ENCODE data around the gene OR51G1. TPM values are rescaled to one million over a fixed set of nuclear protein-coding genes. Genes with fewer than 3 reads are reported as not detected.

OR51G1 gene
- total RNA-seq, 2 donors from 2014 or later: not detected

DNA sequence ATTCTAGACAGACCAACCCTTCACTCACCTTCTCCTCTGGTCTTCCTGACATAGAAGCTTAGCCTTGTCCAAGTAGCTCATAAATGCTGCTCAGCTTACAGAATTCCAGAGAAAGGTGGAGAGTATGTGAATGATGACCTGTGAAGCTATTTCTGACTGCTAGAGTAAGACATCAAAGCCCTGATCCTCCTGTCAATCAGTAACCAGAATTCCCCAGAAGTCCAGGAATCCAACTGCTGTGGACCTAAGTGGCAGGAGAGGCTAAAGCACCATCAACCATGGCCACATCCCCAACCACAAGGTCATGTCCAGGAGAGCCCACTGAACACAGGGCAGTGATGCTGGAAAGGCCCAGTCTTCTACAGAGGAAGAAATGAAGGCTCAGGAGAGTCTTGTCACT is 7.6 kb downstream of the OR51G1 start:
- DNase-seq: no peak
- no peaks in the 10 kb centered on the region for H3K27me3 ChIP-seq
- no peak overlapping the region for H3K4me3 ChIP-seq
- no peak overlapping the region for H3K27ac ChIP-seq
- no peaks in the 10 kb centered on the region for H3K36me3 ChIP-seq
- H3K9me3 ChIP-seq: no peaks in the 10 kb centered on the region
- intact Hi-C loops (cut with DNase I): no loop called here
- no peaks in the 10 kb centered on the region for H3K4me1 ChIP-seq
- TF ChIP-seq, protein P1, sequence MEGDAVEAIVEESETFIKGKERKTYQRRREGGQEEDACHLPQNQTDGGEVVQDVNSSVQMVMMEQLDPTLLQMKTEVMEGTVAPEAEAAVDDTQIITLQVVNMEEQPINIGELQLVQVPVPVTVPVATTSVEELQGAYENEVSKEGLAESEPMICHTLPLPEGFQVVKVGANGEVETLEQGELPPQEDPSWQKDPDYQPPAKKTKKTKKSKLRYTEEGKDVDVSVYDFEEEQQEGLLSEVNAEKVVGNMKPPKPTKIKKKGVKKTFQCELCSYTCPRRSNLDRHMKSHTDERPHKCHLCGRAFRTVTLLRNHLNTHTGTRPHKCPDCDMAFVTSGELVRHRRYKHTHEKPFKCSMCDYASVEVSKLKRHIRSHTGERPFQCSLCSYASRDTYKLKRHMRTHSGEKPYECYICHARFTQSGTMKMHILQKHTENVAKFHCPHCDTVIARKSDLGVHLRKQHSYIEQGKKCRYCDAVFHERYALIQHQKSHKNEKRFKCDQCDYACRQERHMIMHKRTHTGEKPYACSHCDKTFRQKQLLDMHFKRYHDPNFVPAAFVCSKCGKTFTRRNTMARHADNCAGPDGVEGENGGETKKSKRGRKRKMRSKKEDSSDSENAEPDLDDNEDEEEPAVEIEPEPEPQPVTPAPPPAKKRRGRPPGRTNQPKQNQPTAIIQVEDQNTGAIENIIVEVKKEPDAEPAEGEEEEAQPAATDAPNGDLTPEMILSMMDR (IDR thresholded peaks at IDR 0.05): no peak
- no peak overlapping the region for H3K9ac ChIP-seq (ENCODE audit: low read depth in 2 of 2, low read length in 2 of 2)

DNA sequence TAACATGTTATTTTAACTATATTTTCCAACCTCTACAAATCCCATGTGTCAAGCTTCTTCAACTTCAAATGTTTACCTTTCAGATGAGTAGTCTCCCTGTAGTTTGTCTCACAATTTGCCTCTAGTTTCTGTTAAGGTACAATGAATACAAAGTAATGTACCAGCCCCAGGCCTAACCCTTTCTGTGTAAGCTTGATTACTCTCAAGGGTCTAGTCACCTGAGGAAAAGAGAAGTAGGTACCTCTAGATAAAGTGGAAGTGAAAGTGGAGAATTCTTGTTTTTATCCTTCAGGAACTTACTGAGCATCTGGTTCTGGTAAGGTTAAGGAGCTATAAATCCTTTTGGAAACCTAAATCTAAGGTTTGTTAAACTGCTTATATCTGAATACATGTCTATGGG is 20.7 kb downstream of the OR51G1 start, which contains the start of gene OR51A7:
TSS of gene OR51A7 (plus strand) at position 300 of the 400 bp plus-strand sequence. CDS start 3,587 bp downstream, outside the sequence.
- TF ChIP-seq, protein P1 (IDR thresholded peaks at IDR 0.05): no peak
- H3K27me3 ChIP-seq: no peaks in the 10 kb centered on the region
- intact Hi-C loops (cut with DNase I): no loop called here
- no peak within 1 kb of the TSS for H3K27ac ChIP-seq
- H3K9me3 ChIP-seq: no peaks in the 10 kb centered on the region
- DNase-seq: no peak
- H3K36me3 ChIP-seq: no peaks in the 10 kb centered on the region
- H3K9ac ChIP-seq (ENCODE audit: low read depth in 2 of 2, low read length in 2 of 2): no peak within 1 kb of the TSS
- no peak within 1 kb of the TSS for H3K4me3 ChIP-seq
- no peaks in the 10 kb centered on the region for H3K4me1 ChIP-seq

DNA sequence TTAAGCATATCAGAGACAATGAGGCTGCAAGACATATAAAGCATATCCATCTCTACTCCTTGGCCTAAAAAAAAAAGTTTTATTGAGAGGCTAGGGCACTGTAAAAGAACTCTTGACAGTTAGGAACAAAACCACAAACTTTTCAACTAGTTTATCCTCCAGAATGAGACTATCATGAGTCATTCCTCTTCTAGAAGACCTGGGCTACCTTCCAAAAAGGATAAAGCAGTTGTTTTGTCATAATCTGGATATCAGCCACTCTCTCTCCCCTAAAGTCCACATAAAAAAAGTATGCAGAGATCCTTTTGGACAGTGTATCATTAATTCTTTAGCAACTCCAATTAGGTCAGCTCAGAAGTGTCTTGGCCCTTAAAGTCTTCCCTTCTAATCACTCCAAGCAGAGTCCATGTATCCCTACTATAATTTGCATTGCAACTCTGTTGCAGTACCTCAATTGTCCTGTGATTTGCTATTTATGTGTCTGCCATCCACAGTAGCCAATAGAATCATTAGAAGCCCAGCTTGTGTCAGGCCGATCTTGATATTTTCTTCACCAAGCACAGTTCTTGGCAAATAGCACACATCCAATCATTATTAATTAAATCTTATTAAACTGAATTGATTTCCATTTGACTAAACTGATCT is 32.0 kb downstream of the OR51G1 start:
- no peak overlapping the region for H3K4me3 ChIP-seq
- no peaks in the 10 kb centered on the region for H3K9me3 ChIP-seq
- H3K4me1 ChIP-seq: no peaks in the 10 kb centered on the region
- TF ChIP-seq, protein P1 (IDR thresholded peaks at IDR 0.05): no peak
- H3K27me3 ChIP-seq: no peaks in the 10 kb centered on the region
- intact Hi-C loops (cut with DNase I): no loop called here
- H3K36me3 ChIP-seq: no peaks in the 10 kb centered on the region
- DNase-seq: no peak
- H3K9ac ChIP-seq (ENCODE audit: low read depth in 2 of 2, low read length in 2 of 2): no peak overlapping the region
- no peak overlapping the region for H3K27ac ChIP-seq

DNA sequence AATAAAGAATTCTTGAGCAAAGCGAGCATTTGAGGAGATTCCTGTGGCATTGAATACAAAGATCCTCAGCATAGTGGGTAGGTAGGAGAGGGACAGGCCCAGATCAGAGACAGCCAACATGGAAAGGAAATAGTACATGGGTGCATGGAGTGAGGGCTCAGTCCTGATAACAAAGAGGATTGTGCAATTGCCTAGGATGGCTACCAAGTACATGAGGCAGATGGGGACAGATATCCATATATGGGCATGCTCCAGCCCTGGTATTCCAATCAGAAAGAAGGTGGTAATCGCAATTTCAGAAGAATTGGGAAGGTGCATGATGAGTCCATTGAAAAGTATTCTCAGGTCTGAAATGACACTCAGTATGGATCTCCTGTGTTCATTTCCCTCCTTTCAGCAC is 33.9 kb downstream of the OR51G1 start:
- intact Hi-C loops (cut with DNase I): no loop called here
- TF ChIP-seq, protein P1 (IDR thresholded peaks at IDR 0.05): no peak

DNA sequence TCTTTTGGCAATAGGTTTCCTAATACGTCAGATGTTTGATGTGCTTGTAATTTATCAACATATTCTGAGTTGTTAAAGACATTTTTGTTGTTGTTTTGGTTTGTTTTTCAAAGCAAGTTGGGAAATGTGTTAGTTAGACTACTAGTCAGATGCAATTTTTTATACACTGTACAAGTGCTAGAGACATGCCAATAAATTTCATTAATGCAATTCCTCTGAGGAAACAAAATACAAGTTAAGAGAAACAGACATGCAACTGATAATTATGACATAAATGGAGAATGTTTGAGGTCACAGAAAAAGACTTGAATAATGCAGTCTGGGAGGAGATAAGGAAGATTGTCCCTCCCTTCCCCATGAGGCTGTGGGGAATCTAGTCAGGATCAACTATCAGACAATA is 36.5 kb downstream of the OR51G1 start:
- H3K9ac ChIP-seq (ENCODE audit: low read depth in 2 of 2, low read length in 2 of 2): no peak overlapping the region
- no peak overlapping the region for H3K4me3 ChIP-seq
- no peaks in the 10 kb centered on the region for H3K4me1 ChIP-seq
- H3K36me3 ChIP-seq: no peaks in the 10 kb centered on the region
- TF ChIP-seq, protein P1 (IDR thresholded peaks at IDR 0.05): no peak
- no peak for DNase-seq
- no peaks in the 10 kb centered on the region for H3K9me3 ChIP-seq
- H3K27me3 ChIP-seq: no peaks in the 10 kb centered on the region
- no peak overlapping the region for H3K27ac ChIP-seq
- intact Hi-C loops (cut with DNase I): no loop called here

More for the DNA sequence above, 33.9 kb downstream of the OR51G1 start:
- Histone ChIP-seq H3K4me3 (no peak overlapping the region), H3K27ac (no peak overlapping the region), H3K27me3 (no peaks in the 10 kb centered on the region), H3K9ac (ENCODE audit: low read depth in 2 of 2, low read length in 2 of 2) (no peak overlapping the region), H3K9me3 (no peaks in the 10 kb centered on the region), H3K4me1 (no peaks in the 10 kb centered on the region), H3K36me3 (no peaks in the 10 kb centered on the region)
- no peak for DNase-seq
